ENCODE results near the gene GYS1. TPM values are rescaled to one million over a fixed set of nuclear protein-coding genes. Genes with fewer than 3 reads are reported as not detected.
"Not testable (repeated sequence)": the region's sequence is repeated elsewhere in the genome, so short reads cannot be mapped to it uniquely, and the experiment has no call there.

The GYS1 gene
- total RNA-seq, 1 donor from 2014 or later: 50.7 TPM

- H3K4me3 Mint-ChIP-seq; H3K4me1 Mint-ChIP-seq; POLR2A ChIA-PET; H3K27ac Mint-ChIP-seq; CTCF ChIA-PET; ATAC-seq (ENCODE audit: low read depth); H3K9me3 Mint-ChIP-seq; intact Hi-C loops (cut with micrococcal nuclease); H3K36me3 Mint-ChIP-seq (ENCODE audit: low read depth); H3K27me3 Mint-ChIP-seq; DNase-seq: not testable (repeated sequence)
These were observed 36.6 kb upstream of the GYS1 start for GRCh38 chr19:49029749-49030148.

- DNase-seq; POLR2A ChIA-PET; H3K9me3 Mint-ChIP-seq; H3K36me3 Mint-ChIP-seq (ENCODE audit: low read depth); H3K27me3 Mint-ChIP-seq; intact Hi-C loops (cut with micrococcal nuclease); H3K27ac Mint-ChIP-seq; CTCF ChIA-PET; H3K4me3 Mint-ChIP-seq; H3K4me1 Mint-ChIP-seq; ATAC-seq (ENCODE audit: low read depth): not testable (repeated sequence)
These were observed 35.6 kb upstream of the GYS1 start for GRCh38 chr19:49028686-49029085.

- CTCF ChIA-PET; H3K4me3 Mint-ChIP-seq; H3K4me1 Mint-ChIP-seq; H3K27me3 Mint-ChIP-seq; intact Hi-C loops (cut with micrococcal nuclease); DNase-seq; POLR2A ChIA-PET; H3K27ac Mint-ChIP-seq; ATAC-seq (ENCODE audit: low read depth); H3K36me3 Mint-ChIP-seq (ENCODE audit: low read depth); H3K9me3 Mint-ChIP-seq: not testable (repeated sequence)
These were observed 32.5 kb upstream of the GYS1 start for GRCh38 chr19:49025599-49025998.

- ATAC-seq (ENCODE audit: low read depth): not testable (repeated sequence)
These were observed 32.0 kb upstream of the GYS1 start for GRCh38 chr19:49025088-49025487.

GRCh38 chr19:49024233-49024632 is 31.1 kb upstream of the GYS1 start, which contains the start of gene CGB3:
CGB3 (minus strand) TSS chr19:49024333; CDS start chr19:49023971, 362 bp downstream.
- H3K36me3 Mint-ChIP-seq (ENCODE audit: low read depth); DNase-seq; H3K9me3 Mint-ChIP-seq; intact Hi-C loops (cut with micrococcal nuclease); CTCF ChIA-PET; H3K27ac Mint-ChIP-seq; ATAC-seq (ENCODE audit: low read depth); H3K27me3 Mint-ChIP-seq; H3K4me3 Mint-ChIP-seq; POLR2A ChIA-PET: not testable (repeated sequence)
- H3K4me1 Mint-ChIP-seq: peaks cover 19% of the 10 kb centered on the region

More at GRCh38 chr19:49025088-49025487, 32.0 kb upstream of the GYS1 start:
- H3K27me3 Mint-ChIP-seq; POLR2A ChIA-PET; H3K27ac Mint-ChIP-seq; DNase-seq; intact Hi-C loops (cut with micrococcal nuclease); H3K9me3 Mint-ChIP-seq; H3K4me3 Mint-ChIP-seq; CTCF ChIA-PET; H3K36me3 Mint-ChIP-seq (ENCODE audit: low read depth): not testable (repeated sequence)
- H3K4me1 Mint-ChIP-seq: peaks cover 14% of the 10 kb centered on the region

- Mint-ChIP-seq H3K4me3 (no peak overlapping the region), H3K27ac (no peak overlapping the region), H3K36me3 (ENCODE audit: low read depth) (no peaks in the 10 kb centered on the region), H3K4me1 (peaks cover 32% of the 10 kb centered on the region), H3K27me3 (peaks cover 3% of the 10 kb centered on the region), H3K9me3 (no peaks in the 10 kb centered on the region)
- TF ChIP-seq CTCF (IDR thresholded peaks at IDR 0.05): no peak
- POLR2A ChIA-PET: interaction anchor here (0.8 kb wide), 1 partner anchor 28 kb away, joined by 4 read pairs; the partner anchor contains the start of gene RUVBL2
- no peak for ATAC-seq (ENCODE audit: low read depth)
- DNase-seq: no peak
- CTCF ChIA-PET: no interaction called here
- intact Hi-C loops (cut with micrococcal nuclease): no loop called here
These were observed 29.0 kb upstream of the GYS1 start for GRCh38 chr19:49022116-49022515.

GRCh38 chr19:49020931-49021895 is 28.1 kb upstream of the GYS1 start:
- POLR2A ChIA-PET: interaction anchor here (0.5 to 1.0 kb wide), 4 partner anchors 23 to 102 kb away, joined by 3 to 7 read pairs (median 4); partner anchors contain the start of genes GYS1 and RUVBL2
- Mint-ChIP-seq H3K27ac (no peak overlapping the region), H3K4me3 (no peak overlapping the region), H3K27me3 (peaks cover 3% of the 10 kb centered on the region), H3K9me3 (no peaks in the 10 kb centered on the region), H3K36me3 (ENCODE audit: low read depth) (no peaks in the 10 kb centered on the region), H3K4me1 (peaks cover 32% of the 10 kb centered on the region)
- TF ChIP-seq CTCF (IDR thresholded peaks at IDR 0.05): no peak
- DNase-seq: no peak
- no peak for ATAC-seq (ENCODE audit: low read depth)
- intact Hi-C loops (cut with micrococcal nuclease): no loop called here
- CTCF ChIA-PET: no interaction called here

Measured in activated B cell treated with CpG ODN at 0.5 μM for 24 hours (primary cell).